ENCODE results near the gene NDUFAF4.

- no peak for TF ChIP-seq POLR2A (IDR thresholded peaks at IDR 0.05)
- TF ChIP-seq CTCF (IDR thresholded peaks at IDR 0.05) = no peak
- no peak for TF ChIP-seq POLR2AphosphoS5 (IDR thresholded peaks at IDR 0.05)
Observed at GRCh38 chr6:96931198-96931597, 33.5 kb upstream of the NDUFAF4 start.

Measured in breast epithelium (tissue), 3 donors.